Occipital lobe (tissue), 3 donors: Measurements from ENCODE around the gene CEPT1. TPM values are rescaled to one million over a fixed set of nuclear protein-coding genes. Genes with fewer than 3 reads are reported as not detected.

Source experiments
- DNase-seq: peaks from one replicate; lab custom pipeline; 2025; lab: John Stamatoyannopoulos, UW
- small RNA-seq: library from RNA; depleted of rRNA; stranded (forward); fragments of <200 nt; gene quantifications from one replicate; pipeline ENCODE3, GENCODE V24; 2014
- total RNA-seq: library from RNA; depleted of rRNA; stranded (reverse); fragments of >200 nt; gene quantifications from one replicate; pipeline ENCODE4 v1.2.3, GENCODE V29; 2014

CEPT1 gene
- total RNA-seq, 1 donor from 2014 or later, result 51.0 TPM

GRCh38 chr1:111225717-111226400 lies 85.8 kb downstream of the CEPT1 start:
- no peak for DNase-seq

- DNase-seq, result no peak
Measured at GRCh38 chr1:111227434-111227833, 87.4 kb downstream of the CEPT1 start, which contains the start of gene CHI3L2. Gene CHI3L2 (plus strand): TSS chr1:111227713. CDS start chr1:111227730, 17 bp downstream.

GRCh38 chr1:111227851-111228747 lies 88.1 kb downstream of the CEPT1 start:
- no peak for DNase-seq

- DNase-seq, result no peak
Measured at GRCh38 chr1:111228748-111229126, 88.7 kb downstream of the CEPT1 start.

- DNase-seq, result no peak
Measured at GRCh38 chr1:111232134-111232533, 92.1 kb downstream of the CEPT1 start.

- no peak for DNase-seq
Measured at GRCh38 chr1:111234258-111234657, 94.2 kb downstream of the CEPT1 start.

Small RNAs within 50 kb of the gene (small RNA-seq; reads per million reads assigned to genes)
- gene AL355816.1, result not detected

Other genes starting within 250 kb of the CEPT1 start
- 21.1 TPM for gene LRIF1, start 176.3 kb upstream of the CEPT1 start, total RNA-seq
- 59.6 TPM for gene DRAM2, start 130 bp upstream of the CEPT1 start, total RNA-seq
- 0.94 TPM for gene DENND2D, start 60.4 kb downstream of the CEPT1 start, total RNA-seq
- gene CHI3L2, start 87.5 kb downstream of the CEPT1 start, total RNA-seq, result 0.47 TPM
- not detected for gene CHIA, start 150.6 kb downstream of the CEPT1 start, total RNA-seq